H1 (cell line): ENCODE results near the gene CAPN10. TPM values are rescaled to one million over a fixed set of nuclear protein-coding genes. Genes with fewer than 3 reads are reported as not detected.

Experiments used
- CTCF ChIA-PET: fragments of 300-600 bp; sonication (Branson Sonifier 250); formaldehyde crosslinking; loops from one replicate; lab custom pipeline; 2021; ENCODE audit not compliant: partially characterized antibody; lab: Charles Lee
- POLR2A ChIA-PET: fragments of 300-600 bp; sonication (Branson Sonifier 250); formaldehyde crosslinking; loops from one replicate; lab custom pipeline; 2021; ENCODE audit warnings: inconsistent platforms; ENCODE audit not compliant: partially characterized antibody; lab: Charles Lee
- DNase-seq, 2 experiments: peaks; one replicate each; pipeline versions ENCODE4 v3.0.0 to v3.0.0-alpha.2; 2010 to 2022; ENCODE audit warnings: low spot score in 2 of 2, low read depth in 1 of 2, mixed read lengths in 1 of 2
- FAIRE-seq: peaks from 2 replicates; lab custom pipeline; 2011; peaks lifted over from hg19 to GRCh38; lab: Jason Lieb, UNC
- H2AFZ ChIP-seq: 2 replicates; pipeline ENCODE4 v1.8.1; 2012; ENCODE audit warnings: low read length, inconsistent platforms
- H2AK5ac ChIP-seq: 2 replicates; pipeline ENCODE4 v1.6.1; 2013; ENCODE audit warnings: low read depth, low read length
- H2BK120ac ChIP-seq: replicated peaks from 2 replicates; pipeline ENCODE3; 2013; ENCODE audit warnings: low read depth, low read length, inconsistent platforms
- H2BK12ac ChIP-seq: 2 replicates; pipeline ENCODE4 v1.6.1; 2013; ENCODE audit warnings: low read depth, low read length
- H2BK15ac ChIP-seq: 2 replicates; pipeline ENCODE4 v1.6.1; 2013; ENCODE audit warnings: low read length
- H2BK20ac ChIP-seq: 2 replicates; pipeline ENCODE4 v1.6.1; 2013; ENCODE audit warnings: low read length
- H2BK5ac ChIP-seq: 2 replicates; pipeline ENCODE4 v1.6.1; 2013; ENCODE audit warnings: low read depth, low read length
- H3K14ac ChIP-seq: 2 replicates; pipeline ENCODE4 v1.6.1; 2013; ENCODE audit warnings: inconsistent platforms; ENCODE audit not compliant: insufficient read length
- H3K18ac ChIP-seq: 2 replicates; pipeline ENCODE4 v1.6.1; 2013; ENCODE audit warnings: low read length; ENCODE audit errors: extremely low read depth
- H3K23ac ChIP-seq: 2 replicates; pipeline ENCODE4 v1.6.1; 2013; ENCODE audit warnings: inconsistent platforms; ENCODE audit not compliant: insufficient read length
- H3K23me2 ChIP-seq: 2 replicates; pipeline ENCODE4 v1.6.1; 2013; ENCODE audit warnings: low read depth, low read length
- H3K27ac ChIP-seq: 2 replicates; pipeline ENCODE4 v1.6.1; 2011; ENCODE audit warnings: low read depth, low read length, inconsistent platforms
- H3K27me3 ChIP-seq, 4 experiments: replicated peaks in 1 of 4; 1 replicate in 1 of 4; 2 replicates in 3 of 4; pipeline versions ENCODE4 v1.6.1 to v1.8.1; 2011 to 2013; ENCODE audit warnings: low read length in 3 of 4, mild to moderate bottlenecking in 3 of 4, inconsistent platforms in 2 of 4, mixed read lengths in 2 of 4, moderate library complexity in 1 of 4; ENCODE audit not compliant: control insufficient read depth in 3 of 4, insufficient read depth in 3 of 4; ENCODE audit errors: extremely low read depth in 1 of 4
- H3K36me3 ChIP-seq, 4 experiments: 2 replicates each; pipeline versions ENCODE4 v1.6.1 to v1.8.1; 2011 to 2013; ENCODE audit warnings: mild to moderate bottlenecking in 4 of 4, low read length in 3 of 4, moderate library complexity in 2 of 4, control low read depth in 1 of 4, inconsistent platforms in 1 of 4; ENCODE audit not compliant: insufficient read depth in 4 of 4, control insufficient read depth in 2 of 4
- H3K4ac ChIP-seq: replicated peaks from 2 replicates; pipeline ENCODE3; 2013; ENCODE audit warnings: low read length, low read depth, mixed read lengths, inconsistent platforms; ENCODE audit not compliant: insufficient read length
- H3K4me1 ChIP-seq, 4 experiments: replicated peaks in 1 of 4; 1 replicate in 1 of 4; 2 replicates in 3 of 4; pipeline versions ENCODE4 v1.6.1 to v1.8.1; 2011 to 2013; ENCODE audit warnings: low read length in 3 of 4, inconsistent platforms in 2 of 4, mixed read lengths in 1 of 4; ENCODE audit not compliant: insufficient read depth in 4 of 4, control insufficient read depth in 3 of 4
- H3K4me2 ChIP-seq, 2 experiments: 2 replicates each; pipeline versions ENCODE4 v1.6.1 to v1.8.1; 2011 to 2013; ENCODE audit warnings: low read depth in 2 of 2, low read length in 2 of 2, control low read depth in 1 of 2, inconsistent platforms in 1 of 2, mild to moderate bottlenecking in 1 of 2; ENCODE audit not compliant: insufficient read depth in 1 of 2
- H3K4me3 ChIP-seq, 4 experiments: fragments of 200-600, 300-600 bp in 1 of 4; sonication (generic), shearing (Covaris generic), sonication (Bioruptor Twin) in 1 of 4; 2 replicates each; pipeline versions ENCODE4 v1.5.1 to v1.8.1; 2011 to 2016; ENCODE audit warnings: low read length in 4 of 4, low read depth in 3 of 4, control low read depth in 2 of 4, inconsistent platforms in 2 of 4, mild to moderate bottlenecking in 2 of 4, mixed read lengths in 1 of 4, moderate library complexity in 1 of 4; ENCODE audit not compliant: insufficient read depth in 2 of 4; ENCODE audit errors: extremely low read depth in 1 of 4
- H3K56ac ChIP-seq: replicated peaks from 2 replicates; pipeline ENCODE3; 2013; ENCODE audit warnings: low read depth, mild to moderate bottlenecking, mixed read lengths, low read length, inconsistent platforms; ENCODE audit not compliant: insufficient read length
- H3K79me1 ChIP-seq: 2 replicates; pipeline ENCODE4 v1.6.1; 2013; ENCODE audit warnings: low read depth, low read length, control low read depth
- H3K79me2 ChIP-seq, 2 experiments: 2 replicates each; pipeline versions ENCODE4 v1.6.1 to v1.8.1; 2012 to 2013; ENCODE audit warnings: low read length in 2 of 2, mild to moderate bottlenecking in 2 of 2, inconsistent platforms in 1 of 2; ENCODE audit not compliant: insufficient read depth in 2 of 2, control insufficient read depth in 1 of 2
- H3K9ac ChIP-seq, 4 experiments: replicated peaks in 1 of 4; 1 replicate in 1 of 4; 2 replicates in 3 of 4; pipeline versions ENCODE4 v1.6.1 to v1.8.1; 2011 to 2013; ENCODE audit warnings: low read depth in 3 of 4, low read length in 3 of 4, control low read depth in 2 of 4, mild to moderate bottlenecking in 2 of 4, moderate library complexity in 2 of 4, inconsistent platforms in 1 of 4; ENCODE audit errors: extremely low read depth in 1 of 4
- H3K9me3 ChIP-seq, 2 experiments: 2 replicates each; pipeline versions ENCODE4 v1.6.1 to v1.8.1; 2012 to 2013; ENCODE audit warnings: mild to moderate bottlenecking in 2 of 2, moderate library complexity in 2 of 2, control low read depth in 1 of 2, inconsistent platforms in 1 of 2, low read depth in 1 of 2, low read length in 1 of 2, mixed read lengths in 1 of 2; ENCODE audit not compliant: insufficient read depth in 2 of 2
- H4K20me1 ChIP-seq, 2 experiments: replicated peaks in 1 of 2; 2 replicates each; pipeline versions ENCODE3 to v1.8.1; 2011 to 2013; ENCODE audit warnings: inconsistent platforms in 2 of 2, low read length in 2 of 2, mild to moderate bottlenecking in 1 of 2; ENCODE audit not compliant: insufficient read depth in 2 of 2, control insufficient read depth in 1 of 2
- H4K5ac ChIP-seq: 2 replicates; pipeline ENCODE4 v1.6.1; 2013; ENCODE audit warnings: low read length, low read depth, mixed read lengths, inconsistent platforms; ENCODE audit not compliant: insufficient read length
- H4K8ac ChIP-seq: 2 replicates; pipeline ENCODE4 v1.8.0; 2013; ENCODE audit warnings: mild to moderate bottlenecking, moderate library complexity, low read length, inconsistent platforms; ENCODE audit not compliant: insufficient read depth; ENCODE audit errors: extremely low read depth
- H4K91ac ChIP-seq: replicated peaks from 2 replicates; pipeline ENCODE3; 2013; ENCODE audit warnings: low read length, mixed read lengths, inconsistent platforms; ENCODE audit not compliant: insufficient read length
- WGBS, 2 experiments: shearing (Covaris generic) in 1 of 2; methylation state at CpG; one replicate each; pipeline versions ENCODE4 v1.1.6 to v1.1.7; 2013 to 2015; ENCODE audit warnings: low lambda C conversion rate in 2 of 2, mixed read lengths in 2 of 2, inconsistent platforms in 1 of 2, low coverage in 1 of 2, missing lambda C conversion rate in 1 of 2; ENCODE audit not compliant: insufficient replicate concordance in 2 of 2, insufficient coverage in 1 of 2, insufficient read length in 1 of 2; ENCODE audit errors: extremely low coverage in 1 of 2, missing lambda C conversion rate in 1 of 2; 5-methylcytosine and 5-hydroxymethylcytosine counted together
- polyA plus RNA-seq, 7 experiments: library from polyadenylated mRNA; depleted of rRNA in 3 of 7; stranded (reverse) in 5 of 7; unstranded in 2 of 7; fragments of >200 nt in 5 of 7; fragments of 200-250 nt in 2 of 7; gene quantifications; 1 replicate in 5 of 7; 2 replicates in 1 of 7; 4 replicates in 1 of 7; pipeline versions ENCODE4 v1.2.1 to v1.2.3, GENCODE V29; 2011 to 2013; ENCODE audit warnings: missing spikeins in 2 of 7, mixed read lengths in 2 of 7
- total RNA-seq: library from RNA; stranded (reverse); fragmentation: NEBNext Ultra II Directional; extraction: Animal tissue kit (Norgen Biotek cat#: 25700); gene quantifications from 2 replicates; pipeline ENCODE4 v1.2.1, GENCODE V29; 2021

CAPN10 gene
- total and polyA plus RNA-seq, 2 of the 8 experiments (the other 6 are each of a cell fraction or from before 2014, with no cell fraction given) = 30.7 to 39.8 TPM

- WGBS, 2 experiments = 92% methylated on average over 4 of the region's 4 CpGs; no CpG with 5 or more reads in 1 of the 2 experiments
- no peak overlapping the region for H3K4ac ChIP-seq
- H3K18ac ChIP-seq = no peak overlapping the region
- H3K4me3 ChIP-seq = no peak overlapping the region
- no peaks in the 10 kb centered on the region for H3K4me1 ChIP-seq
- H3K4me2 ChIP-seq = no peak overlapping the region
- 0 out of 7 replicates have a peak, but pooled peaks cover 0 to under 1% (median 0%) of the 10 kb centered on the region in 4 experiments for H3K27me3 ChIP-seq
- 0 out of 2 replicates have a peak, but pooled peaks cover 2% of the 10 kb centered on the region for H3K79me1 ChIP-seq
- H3K27ac ChIP-seq = no peak overlapping the region
- H2BK5ac ChIP-seq = no peak overlapping the region
- H3K23me2 ChIP-seq = no peaks in the 10 kb centered on the region
- CTCF ChIA-PET = interaction anchor here (0.7 to 1.9 kb wide), 2 partner anchors 28 to 54 kb away, joined by 3 to 5 read pairs; no protein-coding TSS in a partner anchor
- no peak overlapping the region for H3K14ac ChIP-seq
- no peaks in the 10 kb centered on the region for H3K79me2 ChIP-seq
- H3K9me3 ChIP-seq = peaks cover 6 to 11% of the 10 kb centered on the region in 2 experiments; a peak in 2 of 4 replicates
- FAIRE-seq (no peak), DNase-seq (no peak)
- no peak overlapping the region for H4K8ac ChIP-seq
- no peak overlapping the region for H2BK120ac ChIP-seq
- H2AFZ ChIP-seq = no peak overlapping the region
- no peak overlapping the region for H4K91ac ChIP-seq
- H2BK12ac ChIP-seq = no peak overlapping the region
- H3K36me3 ChIP-seq = peaks cover 0 to 5% (median 3%) of the 10 kb centered on the region in 4 experiments; a peak in 2 of 8 replicates
- no peak overlapping the region for H2BK15ac ChIP-seq
- no peak overlapping the region for H3K9ac ChIP-seq
- H3K23ac ChIP-seq = no peak overlapping the region
- POLR2A ChIA-PET = no interaction called here
- no peaks in the 10 kb centered on the region for H4K20me1 ChIP-seq
- no peak overlapping the region for H2BK20ac ChIP-seq
- H4K5ac ChIP-seq = no peak overlapping the region
- H3K56ac ChIP-seq = no peak overlapping the region
- H2AK5ac ChIP-seq = no peak overlapping the region
Observed at GRCh38 chr2:240551288-240551687, 35.2 kb upstream of the CAPN10 start.
